Adrenal gland (tissue), 12 donors: Measurements from ENCODE around the gene DLGAP4. TPM values are rescaled to one million over a fixed set of nuclear protein-coding genes. Genes with fewer than 3 reads are reported as not detected.

Source experiments
- DNase-seq, 7 donors: peaks; one replicate each; pipeline ENCODE4 v3.0.0-alpha.2; 2019 to 2020
- H3K27ac ChIP-seq, 5 donors: fragments of 200-600 bp; sonication (generic) in 4 of 5; 1 replicate in 3 of 5; 2 replicates in 2 of 5; pipeline versions ENCODE4 v1.5.1 to v1.8.0; 2016 to 2020; ENCODE audit warnings: mild to moderate bottlenecking in 1 of 5
- H3K27me3 ChIP-seq: fragments of 200-600 bp; 2 replicates; pipeline ENCODE4 v1.8.0; 2021
- H3K36me3 ChIP-seq, 2 donors: fragments of 200-600 bp; replicated peaks in 1 of 2; 1 replicate in 1 of 2; 2 replicates in 1 of 2; pipeline versions ENCODE4 v1.5.1 to v1.8.0; 2018 to 2022
- H3K4me1 ChIP-seq, 2 donors: fragments of 200-600 bp; replicated peaks in 1 of 2; 1 replicate in 1 of 2; 2 replicates in 1 of 2; pipeline versions ENCODE4 v1.5.1 to v1.8.0; 2018 to 2021
- H3K4me3 ChIP-seq, 4 donors: fragments of 200-600 bp; sonication (generic) in 3 of 4; one replicate each; pipeline ENCODE4 v1.5.1; 2016 to 2018
- H3K9me3 ChIP-seq, 3 donors: fragments of 200-600 bp; sonication (generic) in 1 of 3; replicated peaks in 1 of 3; 1 replicate in 2 of 3; 2 replicates in 1 of 3; pipeline versions ENCODE4 v1.5.1 to v1.8.0; 2016 to 2021
- CTCF ChIP-seq, 6 experiments: fragments of 450-650 bp in 4 of 6; fragments of 200-600 bp in 2 of 6; sonication (generic) in 1 of 6; IDR thresholded peaks; 1 replicate in 5 of 6; 2 replicates in 1 of 6; pipeline versions ENCODE4 v1.5.1 to v1.8.0; 2016 to 2021; ENCODE audit warnings: antibody characterized with exemption in 6 of 6, mild to moderate bottlenecking in 2 of 6, moderate library complexity in 1 of 6
- POLR2A ChIP-seq, 2 donors: fragments of 450-650 bp; IDR thresholded peaks; one replicate each; pipeline ENCODE4 v1.6.1; 2017; ENCODE audit warnings: antibody characterized with exemption in 2 of 2, mild to moderate bottlenecking in 2 of 2, moderate library complexity in 1 of 2
- WGBS, 4 donors: extraction: QIAGEN DNeasy Blood & Tissue Kit in 2 of 4; methylation state at CpG; one replicate each; pipeline versions ENCODE4 v1.1.5 to v1.1.7; 2013 to 2017; 5-methylcytosine and 5-hydroxymethylcytosine counted together
- intact Hi-C, 2 donors: fragments of 100-400 bp; cut with DNase I; formaldehyde crosslinking; loops; one replicate each; pipeline versions ENCODE4 v1.14.1 to v1.15.0; 2022 to 2023
- polyA plus RNA-seq, 3 donors: library from polyadenylated mRNA; stranded (reverse); fragments of 200-250 nt in 2 of 3; fragments of 350-450 nt in 1 of 3; fragmentation: Illumina TruSeq in 1 of 3; extraction: RNeasy Lipid Tissue Mini Kit (QIAGEN cat#74804) in 1 of 3; gene quantifications; one replicate each; pipeline ENCODE4 v1.2.3, GENCODE V29; 2013 to 2014
- total RNA-seq, 9 donors: library from RNA; depleted of rRNA in 4 of 9; stranded (reverse); fragments of >200 nt in 4 of 9; fragments of 120-200 nt in 1 of 9; fragmentation: NEBNext Ultra II Directional in 1 of 9; extraction: Animal tissue kit (Norgen Biotek cat#: 25700) in 1 of 9; gene quantifications; one replicate each; pipeline versions ENCODE4 v1.1.0 to v1.2.4, GENCODE V29; 2013 to 2023
- donor health status: healthy with polysubstance abuse.
- donor health status: Bipolar disorder and iron deficiency.
- donor health status: DM: yes; HTN: yes; CAD: no.
- donor health status: DM: no; HTN: no; CAD: no.
- donor health status: DM: no; HTN: no; CAD: no.
- donor health status: DM: yes; HTN: yes; CAD: no.

The DLGAP4 gene
- total and polyA plus RNA-seq, 12 donors = 13.5 to 95.2 (median 64.0) TPM

DNA sequence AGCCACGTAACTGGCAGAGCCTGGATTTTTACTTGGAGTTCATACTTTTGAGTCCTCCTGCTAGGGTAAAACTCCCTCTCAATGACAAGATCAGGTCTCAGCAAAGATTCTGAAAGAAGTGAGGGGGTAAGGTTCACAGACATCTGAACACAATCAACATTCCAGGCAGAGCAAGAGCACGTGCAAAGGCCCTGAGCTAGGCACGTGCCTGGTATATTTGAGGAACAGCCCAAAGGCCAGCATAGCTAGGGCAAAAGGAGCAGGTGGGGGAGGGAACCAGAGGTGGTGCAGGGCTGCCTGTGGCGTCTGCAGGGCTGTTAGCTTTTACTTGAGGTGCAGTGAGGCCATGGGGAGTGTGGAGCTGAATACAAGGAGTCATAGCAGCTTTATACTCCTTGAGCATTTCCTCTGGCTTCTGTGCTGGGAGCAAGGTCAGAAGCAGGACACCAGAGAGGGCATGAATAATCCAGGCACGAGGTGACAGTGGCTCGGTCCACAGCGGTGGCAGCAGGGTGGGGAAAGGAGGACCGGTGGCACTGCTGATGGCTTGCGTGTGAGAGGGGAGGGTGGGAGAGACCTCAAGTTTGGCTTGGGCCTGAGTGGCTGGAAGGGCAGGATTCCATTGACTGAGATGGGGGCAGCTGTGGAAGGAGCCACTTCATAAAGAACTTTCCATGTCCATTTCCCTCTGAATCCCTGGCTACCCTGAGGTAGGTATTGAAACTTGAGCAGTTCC lies 57.0 kb downstream of the DLGAP4 start:
- no peak for DNase-seq
- Histone ChIP-seq H3K27ac (no peak overlapping the region), H3K9me3 (no peaks in the 10 kb centered on the region), H3K36me3 (no peaks in the 10 kb centered on the region), H3K4me3 (no peak overlapping the region), H3K27me3 (no peaks in the 10 kb centered on the region), H3K4me1 (no peaks in the 10 kb centered on the region)
- TF ChIP-seq CTCF (IDR thresholded peaks at IDR 0.05) (no peak), POLR2A (IDR thresholded peaks at IDR 0.05) (no peak)
- WGBS, 4 donors = 70 to 79% (median 74%) methylated on average over 9 of the region's 9 CpGs
- intact Hi-C loops = no loop called here

DNA sequence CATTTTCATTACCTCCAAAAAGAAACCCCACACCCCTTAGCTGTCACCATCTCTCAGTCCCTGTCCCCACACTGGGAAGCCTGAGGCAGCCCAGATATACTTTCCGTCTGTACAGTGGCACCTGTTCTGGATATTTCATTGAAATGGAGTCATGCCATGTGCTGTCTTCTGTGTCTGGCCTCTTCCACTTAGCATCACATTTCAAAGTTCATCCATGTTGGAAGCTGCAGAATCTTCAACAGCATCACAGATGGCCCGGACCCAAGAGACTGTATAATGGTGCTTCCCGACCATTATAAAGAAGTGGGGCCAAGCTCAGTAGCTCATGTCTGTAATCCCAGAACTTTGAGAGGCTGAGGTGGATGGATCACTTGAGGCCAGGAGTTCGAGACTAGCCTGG lies 58.4 kb downstream of the DLGAP4 start:
- WGBS, 4 donors = 64 to 87% (median 75%) methylated on average over 4 of the region's 4 CpGs
- no peak overlapping the region for H3K4me3 ChIP-seq
- no peaks in the 10 kb centered on the region for H3K27me3 ChIP-seq
- no peak overlapping the region for H3K27ac ChIP-seq
- no peak for DNase-seq
- H3K4me1 ChIP-seq = no peaks in the 10 kb centered on the region
- intact Hi-C loops = no loop called here
- H3K9me3 ChIP-seq = no peaks in the 10 kb centered on the region
- H3K36me3 ChIP-seq = no peaks in the 10 kb centered on the region
- TF ChIP-seq POLR2A (IDR thresholded peaks at IDR 0.05) (no peak), CTCF (IDR thresholded peaks at IDR 0.05) (no peak)

DNA sequence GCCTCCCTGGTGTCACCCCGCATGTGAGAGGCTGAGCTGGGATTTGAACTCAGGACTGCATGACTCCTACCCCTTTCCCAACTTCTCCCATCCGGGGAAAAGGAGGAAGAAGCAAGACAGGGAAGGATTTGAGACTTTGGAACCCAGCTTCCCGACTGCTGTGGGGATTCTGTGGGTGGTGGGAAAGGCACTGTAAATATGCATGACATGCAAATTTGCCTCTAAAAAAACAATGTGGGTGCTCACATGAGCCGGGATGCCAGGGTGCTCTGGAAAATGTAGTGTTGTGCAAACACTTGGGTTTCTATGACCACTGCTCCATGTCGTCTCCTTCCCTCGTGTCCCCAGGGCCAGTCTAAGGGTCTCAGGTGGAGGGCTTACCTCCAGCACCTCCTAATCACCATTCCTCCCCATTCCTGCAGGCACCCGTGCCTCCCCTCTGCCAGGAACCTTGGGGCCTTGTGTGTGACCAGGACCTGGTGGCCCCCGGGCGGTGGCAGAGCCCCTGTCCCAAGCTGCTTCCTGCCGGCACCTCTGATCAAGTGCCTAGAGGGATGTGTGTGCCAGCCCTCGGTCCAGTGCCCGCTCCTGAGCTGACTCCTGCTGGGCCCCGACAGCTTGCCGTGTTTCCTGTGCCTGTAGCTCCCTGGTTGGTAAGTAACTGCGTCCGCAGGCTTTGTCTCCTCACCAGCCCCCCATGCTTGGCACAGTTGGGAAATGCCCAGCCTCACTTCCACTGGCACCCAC lies 60.7 kb downstream of the DLGAP4 start:
- Histone ChIP-seq H3K36me3 (no peaks in the 10 kb centered on the region), H3K27me3 (no peaks in the 10 kb centered on the region), H3K9me3 (no peaks in the 10 kb centered on the region), H3K4me3 (no peak overlapping the region), H3K27ac (no peak overlapping the region), H3K4me1 (no peaks in the 10 kb centered on the region)
- no peak for DNase-seq
- intact Hi-C loops = no loop called here
- no peak for TF ChIP-seq CTCF (IDR thresholded peaks at IDR 0.05)
- no peak for TF ChIP-seq POLR2A (IDR thresholded peaks at IDR 0.05)
- WGBS, 4 donors = 76 to 89% (median 83%) methylated on average over 11 to 16 of the region's 16 CpGs

- intact Hi-C loops = no loop called here
- no peaks in the 10 kb centered on the region for H3K27me3 ChIP-seq
Measured at GRCh38 chr20:36367370-36367745, 61.2 kb downstream of the DLGAP4 start.

More at GRCh38 chr20:36367370-36367745, 61.2 kb downstream of the DLGAP4 start:
- Histone ChIP-seq H3K36me3 (no peaks in the 10 kb centered on the region), H3K27ac (no peak overlapping the region), H3K4me3 (no peak overlapping the region), H3K9me3 (no peaks in the 10 kb centered on the region), H3K4me1 (no peaks in the 10 kb centered on the region)
- no peak for DNase-seq
- 83 to 96% (median 92%) methylated on average over 1 to 4 of the region's 4 CpGs; no CpG with 5 or more reads in 1 of the 4 donors for WGBS, 4 donors
- no peak for TF ChIP-seq POLR2A (IDR thresholded peaks at IDR 0.05)
- TF ChIP-seq CTCF (IDR thresholded peaks at IDR 0.05) = no peak
